Hematopoietic multipotent progenitor cell treated with erythropoietin and hydrocortisone succinate and interleukin-3 and kit ligand, for 4 days (in vitro differentiated cells): Measurements from ENCODE around the gene JOSD1.
A peak's percentile ranks its signal among the peaks of the same experiment; 100 is the strongest.

Experiments used
- DNase-seq: peaks from one replicate; pipeline ENCODE4 v3.0.0-alpha.2; 2015

JOSD1 gene

GRCh38 chr22:38732251-38732815 is 31.6 kb upstream of the JOSD1 start:
- no peak for DNase-seq

GRCh38 chr22:38731703-38732161 is 31.0 kb upstream of the JOSD1 start:
- no peak for DNase-seq

GRCh38 chr22:38730411-38730871 is 29.7 kb upstream of the JOSD1 start:
- DNase-seq = no peak

GRCh38 chr22:38729946-38730345 is 29.2 kb upstream of the JOSD1 start:
- DNase-seq = no peak

- no peak for DNase-seq
Measured at GRCh38 chr22:38728871-38729796, 28.4 kb upstream of the JOSD1 start.

GRCh38 chr22:38727530-38728451 is 27.0 kb upstream of the JOSD1 start:
- DNase-seq = no peak

- no peak for DNase-seq
Measured at GRCh38 chr22:38727123-38727522, 26.4 kb upstream of the JOSD1 start.

GRCh38 chr22:38725900-38726655 is 25.3 kb upstream of the JOSD1 start:
- DNase-seq = no peak

GRCh38 chr22:38724926-38725571 is 24.3 kb upstream of the JOSD1 start:
- peak; percentile 83 for DNase-seq

- DNase-seq = no peak
Measured at GRCh38 chr22:38724176-38724575, 23.4 kb upstream of the JOSD1 start.

GRCh38 chr22:38721551-38721950 is 20.8 kb upstream of the JOSD1 start:
- no peak for DNase-seq

GRCh38 chr22:38720350-38720749 is 19.6 kb upstream of the JOSD1 start:
- no peak for DNase-seq

- no peak for DNase-seq
Measured at GRCh38 chr22:38719196-38719595, 18.5 kb upstream of the JOSD1 start.

- no peak for DNase-seq
Measured at GRCh38 chr22:38718414-38718813, 17.7 kb upstream of the JOSD1 start.

- DNase-seq = no peak
Measured at GRCh38 chr22:38717244-38717643, 16.5 kb upstream of the JOSD1 start.

GRCh38 chr22:38716826-38717225 is 16.1 kb upstream of the JOSD1 start:
- DNase-seq = no peak

GRCh38 chr22:38716271-38716670 is 15.5 kb upstream of the JOSD1 start:
- no peak for DNase-seq

GRCh38 chr22:38715852-38716251 is 15.1 kb upstream of the JOSD1 start:
- no peak for DNase-seq

GRCh38 chr22:38715176-38715764 is 14.5 kb upstream of the JOSD1 start:
- no peak for DNase-seq

GRCh38 chr22:38713921-38714320 is 13.2 kb upstream of the JOSD1 start:
- DNase-seq = no peak

GRCh38 chr22:38712486-38713207 is 11.9 kb upstream of the JOSD1 start:
- no peak for DNase-seq
